ENCODE results near the gene CEACAM16. TPM values are rescaled to one million over a fixed set of nuclear protein-coding genes. Genes with fewer than 3 reads are reported as not detected.

The CEACAM16 gene
- not detected in 2 replicates for total RNA-seq
- long read RNA-seq = 0 reads

- H3K9me3 Mint-ChIP-seq (ENCODE audit: unreplicated experiment) = no peaks in the 10 kb centered on the region
- no peak within 1 kb of the TSS for H3K27ac Mint-ChIP-seq (ENCODE audit: unreplicated experiment)
- H3K4me1 Mint-ChIP-seq (ENCODE audit: unreplicated experiment) = no peaks in the 10 kb centered on the region
- H3K4me3 Mint-ChIP-seq (ENCODE audit: unreplicated experiment) = no peak within 1 kb of the TSS
- DNase-seq (ENCODE audit: extremely low spot score, unreplicated experiment) = no peak
- H3K36me3 Mint-ChIP-seq (ENCODE audit: unreplicated experiment) = no peaks in the 10 kb centered on the region
- TF ChIP-seq CTCF (IDR thresholded peaks at IDR 0.05) = no peak
- H3K27me3 Mint-ChIP-seq (ENCODE audit: unreplicated experiment) = no peaks in the 10 kb centered on the region
Observed at GRCh38 chr19:44698492-44699201, at the start of gene CEACAM16. Gene CEACAM16 (plus strand): TSS chr19:44699151. CDS start chr19:44701457, 2,306 bp downstream.

GRCh38 chr19:44649578-44650145, 49.3 kb upstream of the CEACAM16 start:
- H3K27me3 Mint-ChIP-seq (ENCODE audit: unreplicated experiment) = no peaks in the 10 kb centered on the region
- H3K4me3 Mint-ChIP-seq (ENCODE audit: unreplicated experiment) = no peak overlapping the region
- TF ChIP-seq CTCF (IDR thresholded peaks at IDR 0.05) = no peak
- no peak for DNase-seq (ENCODE audit: extremely low spot score, unreplicated experiment)
- H3K27ac Mint-ChIP-seq (ENCODE audit: unreplicated experiment) = no peak overlapping the region
- no peaks in the 10 kb centered on the region for H3K9me3 Mint-ChIP-seq (ENCODE audit: unreplicated experiment)
- peaks cover 21% of the 10 kb centered on the region for H3K36me3 Mint-ChIP-seq (ENCODE audit: unreplicated experiment)
- peaks cover 13% of the 10 kb centered on the region for H3K4me1 Mint-ChIP-seq (ENCODE audit: unreplicated experiment)

GRCh38 chr19:44653343-44653742, 45.6 kb upstream of the CEACAM16 start:
- peaks cover 12% of the 10 kb centered on the region for H3K4me1 Mint-ChIP-seq (ENCODE audit: unreplicated experiment)
- no peaks in the 10 kb centered on the region for H3K27me3 Mint-ChIP-seq (ENCODE audit: unreplicated experiment)
- no peak overlapping the region for H3K4me3 Mint-ChIP-seq (ENCODE audit: unreplicated experiment)
- no peaks in the 10 kb centered on the region for H3K9me3 Mint-ChIP-seq (ENCODE audit: unreplicated experiment)
- DNase-seq (ENCODE audit: extremely low spot score, unreplicated experiment) = no peak
- H3K36me3 Mint-ChIP-seq (ENCODE audit: unreplicated experiment) = peaks cover 37% of the 10 kb centered on the region
- H3K27ac Mint-ChIP-seq (ENCODE audit: unreplicated experiment) = no peak overlapping the region
- TF ChIP-seq CTCF (IDR thresholded peaks at IDR 0.05) = no peak

- H3K4me1 Mint-ChIP-seq (ENCODE audit: unreplicated experiment) = peaks cover 7% of the 10 kb centered on the region
- DNase-seq (ENCODE audit: extremely low spot score, unreplicated experiment) = no peak
- peaks cover 38% of the 10 kb centered on the region for H3K36me3 Mint-ChIP-seq (ENCODE audit: unreplicated experiment)
- no peaks in the 10 kb centered on the region for H3K9me3 Mint-ChIP-seq (ENCODE audit: unreplicated experiment)
- H3K27ac Mint-ChIP-seq (ENCODE audit: unreplicated experiment) = peak overlapping the region; percentile 65
- TF ChIP-seq CTCF (IDR thresholded peaks at IDR 0.05) = peak; percentile 57
- H3K27me3 Mint-ChIP-seq (ENCODE audit: unreplicated experiment) = no peaks in the 10 kb centered on the region
- H3K4me3 Mint-ChIP-seq (ENCODE audit: unreplicated experiment) = no peak overlapping the region
Observed at GRCh38 chr19:44653977-44654774, 44.8 kb upstream of the CEACAM16 start.

Data from osteocyte (in vitro differentiated cells).